Fibroblast of lung (primary cell): Measurements from ENCODE around the gene KCNMA1. TPM values are rescaled to one million over a fixed set of nuclear protein-coding genes. Genes with fewer than 3 reads are reported as not detected.

Experiments
- DNase-seq, 2 donors: peaks; one replicate each; pipeline versions ENCODE4 v3.0.0 to v3.0.0-alpha.2; 2010; ENCODE audit warnings: low read depth in 2 of 2
- H2AFZ ChIP-seq: 2 replicates; pipeline ENCODE4 v1.5.1; 2012; ENCODE audit warnings: low read length, control low read depth, inconsistent platforms
- H3K27ac ChIP-seq: 2 replicates; pipeline ENCODE4 v1.5.1; 2011; ENCODE audit warnings: low read length, control low read depth; ENCODE audit not compliant: insufficient read depth
- H3K27me3 ChIP-seq: 2 replicates; pipeline ENCODE4 v1.5.1; 2011; ENCODE audit warnings: mild to moderate bottlenecking, low read length; ENCODE audit not compliant: control insufficient read depth, insufficient read depth
- H3K36me3 ChIP-seq: 2 replicates; pipeline ENCODE4 v1.5.1; 2011; ENCODE audit warnings: low read length; ENCODE audit not compliant: control insufficient read depth, insufficient read depth
- H3K4me1 ChIP-seq: 2 replicates; pipeline ENCODE4 v1.5.1; 2011; ENCODE audit warnings: low read length; ENCODE audit not compliant: control insufficient read depth, insufficient read depth; ENCODE audit errors: extremely low read depth
- H3K4me2 ChIP-seq: 2 replicates; pipeline ENCODE4 v1.5.1; 2011; ENCODE audit warnings: low read length, control low read depth; ENCODE audit not compliant: insufficient read depth; ENCODE audit errors: extremely low read depth
- H3K4me3 ChIP-seq, 4 experiments: fragments of 200-600 bp in 1 of 4; sonication (generic) in 1 of 4; replicated peaks in 1 of 4; 2 replicates each; pipeline ENCODE4 v1.5.1; 2011 to 2016; ENCODE audit warnings: low read length in 4 of 4, low read depth in 3 of 4, mild to moderate bottlenecking in 3 of 4, control low read depth in 2 of 4, inconsistent platforms in 1 of 4, mixed read lengths in 1 of 4; ENCODE audit not compliant: insufficient read depth in 1 of 4; ENCODE audit errors: control extremely low read depth in 1 of 4
- H3K79me2 ChIP-seq: 2 replicates; pipeline ENCODE4 v1.5.1; 2012; ENCODE audit warnings: mild to moderate bottlenecking, low read length, inconsistent platforms; ENCODE audit not compliant: control insufficient read depth, insufficient read depth
- H3K9ac ChIP-seq: 2 replicates; pipeline ENCODE4 v1.5.1; 2011; ENCODE audit warnings: mild to moderate bottlenecking, low read length, control low read depth; ENCODE audit not compliant: insufficient read depth
- H3K9me3 ChIP-seq: 2 replicates; pipeline ENCODE4 v1.5.1; 2012; ENCODE audit warnings: low read depth, low read length; ENCODE audit not compliant: control insufficient read depth, insufficient read depth
- H4K20me1 ChIP-seq: 2 replicates; pipeline ENCODE4 v1.5.1; 2011; ENCODE audit warnings: low read length; ENCODE audit not compliant: control insufficient read depth, insufficient read depth; ENCODE audit errors: extremely low read depth
- CTCF ChIP-seq, 2 donors: IDR thresholded peaks in 1 of 2; conservative IDR thresholded peaks in 1 of 2; 1 replicate in 1 of 2; 2 replicates in 1 of 2; pipeline ENCODE4 v1.5.1; 2011 to 2012; ENCODE audit warnings: low read length in 2 of 2, control low read depth in 1 of 2, inconsistent platforms in 1 of 2, low read depth in 1 of 2, mild to moderate bottlenecking in 1 of 2
- EZH2 ChIP-seq: IDR thresholded peaks from 2 replicates; pipeline ENCODE4 v1.5.1; 2012; ENCODE audit warnings: low read length, control low read depth, mild to moderate bottlenecking; ENCODE audit errors: missing control alignments
- polyA plus RNA-seq, 2 donors: library from polyadenylated mRNA; depleted of rRNA in 1 of 2; stranded (reverse) in 1 of 2; unstranded in 1 of 2; fragments of >200 nt; gene quantifications; 2 replicates each; pipeline ENCODE4 v1.2.1, GENCODE V29; 2011 to 2012; ENCODE audit warnings: missing spikeins in 1 of 2
- total RNA-seq: library from RNA; depleted of rRNA; stranded (reverse); fragments of >200 nt; gene quantifications from 2 replicates; pipeline ENCODE4 v1.2.1, GENCODE V29; 2014

The KCNMA1 gene
- total and polyA plus RNA-seq, 2 donors (not counting 1 experiment from before 2014, with no cell fraction given): 31.0 to 138 TPM

DNA sequence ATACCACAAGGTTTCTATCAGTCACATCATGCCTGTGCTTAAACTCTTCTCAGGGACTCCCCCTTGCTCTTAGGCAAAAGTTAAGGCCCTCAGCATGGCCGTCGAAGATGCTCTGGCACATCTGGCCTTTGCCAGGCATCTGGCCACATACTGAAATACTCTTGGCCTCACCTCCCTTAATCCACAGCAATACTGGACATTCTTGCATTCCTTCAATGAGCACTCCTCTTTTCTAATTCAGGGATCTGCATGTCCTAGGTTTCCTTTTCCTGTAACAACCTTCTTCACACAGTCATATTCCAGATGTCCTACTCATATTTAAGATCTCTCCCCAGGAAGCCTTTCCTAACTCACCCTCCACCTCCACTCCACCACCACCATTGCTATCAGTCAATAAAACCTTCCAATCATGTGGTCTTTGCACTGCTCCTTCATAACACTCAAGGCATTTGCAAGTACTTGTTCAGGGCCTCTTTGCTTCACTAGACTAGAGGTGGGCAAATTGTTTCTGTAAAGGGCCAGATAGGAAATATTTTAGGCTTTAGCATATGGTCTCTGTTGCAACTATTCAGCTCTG, 216.6 kb downstream of the KCNMA1 start:
- TF ChIP-seq CTCF (conservative IDR thresholded peaks at IDR 0.05 in 1 of 2, IDR thresholded peaks at IDR 0.05 in 1 of 2; ENCODE audit: low read depth in 1 of 2, low read length in 2 of 2) (no peak), EZH2 (no peak)
- H3K9ac ChIP-seq: no peak overlapping the region
- no peaks in the 10 kb centered on the region for H4K20me1 ChIP-seq
- no peak overlapping the region for H2AFZ ChIP-seq
- H3K4me2 ChIP-seq: no peak overlapping the region
- H3K9me3 ChIP-seq: no peaks in the 10 kb centered on the region
- no peak overlapping the region for H3K4me3 ChIP-seq
- H3K4me1 ChIP-seq: peaks cover 18% of the 10 kb centered on the region
- no peak for DNase-seq
- no peaks in the 10 kb centered on the region for H3K27me3 ChIP-seq
- H3K79me2 ChIP-seq: no peaks in the 10 kb centered on the region
- no peak overlapping the region for H3K27ac ChIP-seq
- no peaks in the 10 kb centered on the region for H3K36me3 ChIP-seq

DNA sequence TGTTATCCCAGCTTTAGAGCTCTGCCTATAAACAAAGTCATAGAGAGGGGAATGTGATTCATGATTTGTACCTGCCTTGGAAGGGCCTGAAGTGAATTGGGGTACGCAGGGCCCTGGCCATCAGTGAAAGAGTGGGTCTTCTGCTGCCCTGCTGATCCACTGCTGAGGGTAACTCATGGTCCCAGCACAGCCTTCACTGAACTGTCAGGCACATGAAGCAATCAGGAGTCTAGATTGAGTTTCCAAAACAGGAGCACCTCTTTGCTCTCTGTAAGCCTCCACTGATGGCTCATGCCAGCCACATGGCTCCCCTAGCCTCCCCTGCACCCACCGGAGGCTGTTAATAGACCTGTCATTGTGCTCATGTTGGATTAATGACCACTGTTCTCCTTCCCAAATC, 217.6 kb downstream of the KCNMA1 start:
- no peak for DNase-seq
- no peak overlapping the region for H3K9ac ChIP-seq
- H3K4me2 ChIP-seq: no peak overlapping the region
- H3K4me1 ChIP-seq: peaks cover 27% of the 10 kb centered on the region
- H3K27me3 ChIP-seq: no peaks in the 10 kb centered on the region
- TF ChIP-seq CTCF (conservative IDR thresholded peaks at IDR 0.05 in 1 of 2, IDR thresholded peaks at IDR 0.05 in 1 of 2; ENCODE audit: low read depth in 1 of 2, low read length in 2 of 2): no peak
- no peak overlapping the region for H2AFZ ChIP-seq
- H3K36me3 ChIP-seq: no peaks in the 10 kb centered on the region
- no peaks in the 10 kb centered on the region for H3K79me2 ChIP-seq
- no peaks in the 10 kb centered on the region for H4K20me1 ChIP-seq
- no peak overlapping the region for H3K27ac ChIP-seq
- H3K9me3 ChIP-seq: no peaks in the 10 kb centered on the region
- no peak overlapping the region for H3K4me3 ChIP-seq

- H3K79me2 ChIP-seq: no peaks in the 10 kb centered on the region
- no peaks in the 10 kb centered on the region for H3K27me3 ChIP-seq
- H3K4me2 ChIP-seq: no peak overlapping the region
- no peak overlapping the region for H3K9ac ChIP-seq
- no peak overlapping the region for H3K27ac ChIP-seq
- no peaks in the 10 kb centered on the region for H3K36me3 ChIP-seq
- no peak for DNase-seq
- no peak overlapping the region for H3K4me3 ChIP-seq
- TF ChIP-seq EZH2: no peak
- TF ChIP-seq CTCF (conservative IDR thresholded peaks at IDR 0.05 in 1 of 2, IDR thresholded peaks at IDR 0.05 in 1 of 2; ENCODE audit: low read depth in 1 of 2, low read length in 2 of 2): no peak
- H2AFZ ChIP-seq: no peak overlapping the region
- no peaks in the 10 kb centered on the region for H3K9me3 ChIP-seq
- H4K20me1 ChIP-seq: no peaks in the 10 kb centered on the region
- peaks cover 27% of the 10 kb centered on the region for H3K4me1 ChIP-seq
Observed at GRCh38 chr10:77419056-77419455, 218.6 kb downstream of the KCNMA1 start.
